Hippocampal formation (tissue), 2 donors: ENCODE data around the gene SLC26A5.

Source experiments
- DNase-seq, 2 donors: peaks; one replicate each; lab custom pipeline; 2025; lab: John Stamatoyannopoulos, UW

SLC26A5 gene

DNA sequence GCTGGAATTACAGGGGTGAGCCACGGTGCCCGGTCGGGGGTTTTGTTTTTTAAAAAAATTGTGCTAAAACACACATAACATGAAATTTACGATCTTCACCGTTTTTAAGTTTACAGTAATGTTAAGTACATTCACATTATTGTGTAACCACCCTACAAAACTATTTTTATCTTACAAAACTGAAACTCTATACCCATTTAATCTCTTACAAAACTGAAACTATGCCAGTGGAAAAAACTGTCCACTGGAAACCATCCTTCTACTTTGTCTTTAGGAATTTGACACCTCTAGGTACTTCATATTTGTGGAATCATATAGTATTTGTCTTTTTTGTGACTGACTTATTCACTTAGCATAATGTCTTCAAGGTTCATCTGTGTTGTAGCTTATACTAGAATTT, 99.6 kb downstream of the SLC26A5 start:
- DNase-seq = no peak

DNA sequence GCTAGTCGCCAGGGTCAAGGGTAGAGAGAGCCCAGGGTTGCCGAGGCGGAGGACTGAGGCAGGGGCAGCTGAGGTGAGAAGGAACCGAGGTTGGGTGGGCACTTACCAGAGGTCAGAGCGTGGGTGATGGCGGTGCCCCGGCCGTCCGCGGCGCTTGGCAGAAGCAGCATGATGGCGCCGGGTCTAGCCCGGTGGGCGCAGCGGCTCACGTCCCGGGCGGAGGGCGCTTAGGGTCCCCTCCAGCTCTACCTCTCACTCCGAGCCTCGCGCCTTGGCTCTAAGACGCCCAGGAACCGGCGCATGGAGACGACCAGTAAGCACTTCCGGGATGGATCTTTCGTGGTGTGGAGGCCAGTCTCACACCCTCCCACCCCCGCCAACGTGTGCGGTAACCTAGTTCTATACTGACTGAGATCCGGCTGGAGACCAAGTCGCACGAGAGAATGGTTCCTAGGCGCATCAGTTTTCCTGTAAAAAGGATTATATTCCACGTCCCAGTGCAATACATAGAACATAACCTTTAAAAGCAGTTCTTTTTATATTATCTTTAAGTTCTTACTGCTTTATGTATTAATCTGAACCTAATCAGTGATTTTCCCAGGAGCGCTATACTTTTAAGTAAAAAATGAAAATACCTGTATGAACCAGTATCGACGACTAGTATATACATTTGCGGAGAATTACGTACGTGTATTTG, 101.4 kb downstream of the SLC26A5 start, which contains the start of gene DNAJC2:
Gene DNAJC2, minus strand, starts transcription at position 315 of the 697 bp plus-strand sequence. Its CDS starts 145 bp downstream, at position 170.
- peak; percentile 77 to 90 for DNase-seq

DNA sequence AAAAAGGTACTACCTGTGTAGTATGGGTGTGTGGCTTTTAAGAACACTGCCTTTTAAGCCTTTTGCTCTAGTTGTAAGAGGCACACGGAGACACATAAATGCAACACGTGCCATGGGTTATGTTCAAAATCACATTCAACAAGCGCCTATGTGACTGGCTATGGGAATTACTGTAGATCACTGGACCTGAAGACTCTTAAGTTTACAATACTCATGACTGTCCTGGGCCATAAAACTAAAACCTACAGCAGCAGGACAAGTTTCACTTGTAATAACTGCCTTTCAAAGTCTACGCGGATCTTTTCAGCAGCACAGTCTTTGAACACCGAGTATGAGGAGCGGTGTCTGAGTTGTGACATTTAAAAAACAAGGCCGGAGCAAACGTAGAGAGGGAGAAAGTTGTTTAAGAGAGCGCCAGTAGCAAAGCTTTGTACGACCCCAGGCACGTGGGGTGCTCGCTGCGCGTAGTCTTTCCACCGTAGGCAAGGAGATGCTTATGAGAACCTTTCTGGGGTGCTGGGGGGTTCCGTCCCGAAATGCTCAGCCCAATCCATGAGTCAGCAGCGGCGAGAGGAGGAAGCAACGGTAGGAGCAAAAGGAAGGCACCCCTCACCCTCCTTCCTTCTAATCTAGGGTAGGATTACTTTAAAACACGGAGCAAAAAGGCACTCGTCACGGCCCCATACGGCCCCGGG, 102.1 kb downstream of the SLC26A5 start:
- no peak for DNase-seq

DNA sequence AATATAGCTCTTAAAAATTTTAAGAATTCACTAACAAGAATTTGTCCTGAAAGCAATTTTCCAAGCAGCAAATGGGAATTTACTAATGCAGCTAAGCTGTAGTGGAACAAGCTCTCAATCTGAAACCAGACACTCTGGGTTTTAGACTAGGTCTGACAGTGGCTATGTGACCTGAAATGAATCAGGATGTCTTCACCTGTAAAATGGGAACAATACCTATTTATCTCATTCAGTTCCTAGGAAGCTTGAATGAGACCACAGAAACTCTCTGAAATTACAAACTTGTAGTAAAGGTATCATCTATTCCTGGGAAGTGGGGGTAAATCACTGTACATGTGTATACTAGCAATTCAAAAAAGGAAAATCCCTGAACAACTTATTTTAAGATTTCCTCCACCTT, 102.7 kb downstream of the SLC26A5 start:
- no peak for DNase-seq

DNA sequence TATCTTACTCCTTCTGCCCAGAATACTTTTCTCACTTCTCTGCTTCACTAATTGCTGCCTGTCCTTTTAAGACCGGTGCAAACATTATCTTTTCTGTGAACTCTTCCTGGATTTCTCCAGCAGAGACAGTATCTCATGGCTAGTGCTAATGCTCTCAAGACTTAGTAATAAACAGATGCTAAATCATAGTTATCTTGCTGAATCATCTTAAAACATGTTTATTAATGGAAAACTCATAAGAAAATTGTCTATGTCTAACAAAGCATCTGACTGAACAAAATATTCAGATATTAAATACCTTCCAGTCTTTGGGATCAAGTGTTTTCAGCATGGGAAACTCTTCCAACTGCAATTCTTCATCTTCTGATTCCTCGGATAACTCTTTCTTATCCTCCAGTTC, 104.5 kb downstream of the SLC26A5 start:
- DNase-seq = no peak

DNA sequence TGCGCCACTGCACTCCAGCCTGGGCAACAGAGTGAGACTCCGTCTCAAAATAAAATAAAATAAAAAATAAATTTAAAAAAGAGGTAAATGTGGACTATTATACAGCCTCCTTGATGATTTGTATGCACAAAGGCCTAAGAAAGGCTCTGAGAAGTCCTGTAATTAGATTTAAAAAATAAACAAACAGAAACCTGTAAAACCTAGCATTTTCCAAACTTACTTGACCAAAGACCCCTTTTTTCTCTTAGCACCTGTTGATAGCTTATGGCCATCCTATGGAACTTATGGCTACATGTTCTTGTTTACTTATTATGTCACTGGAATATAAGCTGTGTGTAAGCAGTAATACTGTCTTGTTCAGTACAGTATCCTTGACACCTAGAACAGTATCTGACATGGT, 107.1 kb downstream of the SLC26A5 start:
- DNase-seq = no peak

DNA sequence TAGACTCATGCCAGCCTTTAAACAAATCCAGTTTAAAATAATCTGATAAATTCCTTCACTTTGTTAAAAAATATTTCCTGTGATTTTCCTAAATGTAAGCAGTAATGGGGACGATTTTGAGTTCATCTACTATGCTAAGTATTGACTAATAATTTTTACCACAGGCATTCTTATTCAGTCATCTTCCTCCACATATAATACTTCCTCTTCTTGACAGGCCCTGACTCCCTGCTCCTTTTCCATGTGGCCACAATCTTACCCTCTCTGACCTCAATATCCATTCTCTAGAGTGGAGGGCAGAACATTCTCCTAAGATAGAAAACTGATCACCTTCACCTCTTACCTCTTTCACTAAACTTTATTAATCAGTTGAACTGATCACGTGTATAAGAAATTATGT, 109.2 kb downstream of the SLC26A5 start:
- DNase-seq = no peak

DNA sequence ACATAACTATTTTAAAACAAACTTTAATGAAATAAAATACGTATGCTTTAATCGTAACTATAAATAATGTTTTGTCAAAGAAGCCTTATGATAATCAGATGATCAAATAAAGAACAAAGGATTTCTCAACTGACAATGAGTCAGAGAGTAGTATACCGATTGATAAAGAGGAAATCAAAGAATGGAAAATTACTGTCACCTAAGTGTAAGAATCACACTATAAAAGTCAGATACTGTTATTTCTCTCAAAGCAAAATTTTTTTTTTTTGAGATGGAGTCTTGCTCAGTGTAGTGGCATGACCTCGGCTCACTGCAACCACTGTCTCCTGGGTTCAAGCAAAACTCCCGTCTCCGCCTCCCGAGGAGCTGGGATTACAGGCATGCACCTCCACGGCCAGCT, 120.3 kb downstream of the SLC26A5 start:
- DNase-seq = no peak
